Activated B cell treated with CpG ODN at 0.5 μM for 24 hours (primary cell): ENCODE results near the gene ANO6. TPM values are rescaled to one million over a fixed set of nuclear protein-coding genes. Genes with fewer than 3 reads are reported as not detected.

ENCODE experiments used
- ATAC-seq: fragments of 200-7000 bp; cut with Tn5 transposase; one replicate; pipeline ENCODE4 v1.10.0; 2021; ENCODE audit warnings: low read depth, mild to moderate bottlenecking, moderate library complexity
- CTCF ChIA-PET: fragments of 350-600 bp; sonication (Branson Sonifier 250); formaldehyde crosslinking; loops from one replicate; lab custom pipeline; 2021; ENCODE audit warnings: antibody characterized with exemption; lab: Charles Lee
- POLR2A ChIA-PET: fragments of 350-600 bp; sonication (Branson Sonifier 250); formaldehyde crosslinking; loops from one replicate; lab custom pipeline; 2021; ENCODE audit warnings: antibody characterized with exemption; lab: Charles Lee
- DNase-seq: peaks from one replicate; pipeline ENCODE4 v3.0.0; 2022
- H3K27ac Mint-ChIP-seq: one replicate; pipeline ENCODE4 v1.8.0; 2020; ENCODE audit warnings: mixed read lengths
- H3K27me3 Mint-ChIP-seq: one replicate; pipeline ENCODE4 v1.8.0; 2021; ENCODE audit warnings: mixed read lengths
- H3K36me3 Mint-ChIP-seq: one replicate; pipeline ENCODE4 v1.8.0; 2021; ENCODE audit warnings: low read depth, mixed read lengths
- H3K4me1 Mint-ChIP-seq: one replicate; pipeline ENCODE4 v1.8.0; 2021; ENCODE audit warnings: mixed read lengths
- H3K4me3 Mint-ChIP-seq: one replicate; pipeline ENCODE4 v1.8.0; 2020; ENCODE audit warnings: mild to moderate bottlenecking, mixed read lengths
- H3K9me3 Mint-ChIP-seq: one replicate; pipeline ENCODE4 v1.8.0; 2020; ENCODE audit warnings: mixed read lengths
- CTCF ChIP-seq: fragments of 200-600 bp; IDR thresholded peaks from one replicate; pipeline ENCODE4 v1.8.0; 2022; ENCODE audit warnings: antibody characterized with exemption, mild to moderate bottlenecking
- intact Hi-C: fragments of 100-400 bp; cut with micrococcal nuclease; formaldehyde crosslinking; loops from one replicate; pipeline ENCODE4 v1.15.1; 2024
- total RNA-seq: library from RNA; stranded (reverse); gene quantifications from 2 replicates; pipeline ENCODE4 v1.2.3, GENCODE V29; 2022

Gene ANO6
- total RNA-seq, 1 donor from 2014 or later = 16.3 TPM

GRCh38 chr12:45348311-45348710 lies 132.4 kb downstream of the ANO6 start:
- intact Hi-C loops = no loop called here
- H3K9me3 Mint-ChIP-seq = no peaks in the 10 kb centered on the region
- no peak for TF ChIP-seq CTCF
- no peak for ATAC-seq
- POLR2A ChIA-PET = no interaction called here
- H3K36me3 Mint-ChIP-seq = peaks cover 62% of the 10 kb centered on the region
- H3K27me3 Mint-ChIP-seq = no peaks in the 10 kb centered on the region
- H3K4me3 Mint-ChIP-seq = no peak overlapping the region
- DNase-seq = no peak
- H3K27ac Mint-ChIP-seq = no peak overlapping the region
- H3K4me1 Mint-ChIP-seq = no peaks in the 10 kb centered on the region
- CTCF ChIA-PET = no interaction called here

- no peaks in the 10 kb centered on the region for H3K4me1 Mint-ChIP-seq
- no peak overlapping the region for H3K4me3 Mint-ChIP-seq
- no peaks in the 10 kb centered on the region for H3K9me3 Mint-ChIP-seq
- ChIA-PET CTCF (interaction anchor here (0.9 kb wide), 1 partner anchor 12 kb away, joined by 3 read pairs; no protein-coding TSS in a partner anchor), POLR2A (no interaction called here)
- H3K36me3 Mint-ChIP-seq = peaks cover 66% of the 10 kb centered on the region
- DNase-seq = no peak
- no peak for TF ChIP-seq CTCF
- ATAC-seq = no peak
- no peaks in the 10 kb centered on the region for H3K27me3 Mint-ChIP-seq
- intact Hi-C loops = no loop called here
- no peak overlapping the region for H3K27ac Mint-ChIP-seq
Measured at GRCh38 chr12:45348986-45349385, 133.1 kb downstream of the ANO6 start.

- no peak for TF ChIP-seq CTCF
- Mint-ChIP-seq H3K9me3 (no peaks in the 10 kb centered on the region), H3K4me3 (no peak overlapping the region), H3K36me3 (peaks cover 64% of the 10 kb centered on the region), H3K27ac (no peak overlapping the region), H3K4me1 (no peaks in the 10 kb centered on the region), H3K27me3 (no peaks in the 10 kb centered on the region)
- ChIA-PET CTCF (no interaction called here), POLR2A (no interaction called here)
- intact Hi-C loops = no loop called here
- DNase-seq (no peak), ATAC-seq (no peak)
Measured at GRCh38 chr12:45349916-45350315, 134.0 kb downstream of the ANO6 start.

- Mint-ChIP-seq H3K4me1 (no peaks in the 10 kb centered on the region), H3K4me3 (no peak overlapping the region), H3K9me3 (no peaks in the 10 kb centered on the region), H3K36me3 (peaks cover 71% of the 10 kb centered on the region), H3K27ac (no peak overlapping the region), H3K27me3 (no peaks in the 10 kb centered on the region)
- TF ChIP-seq CTCF = no peak
- DNase-seq (no peak), ATAC-seq (no peak)
- intact Hi-C loops = no loop called here
- POLR2A ChIA-PET = no interaction called here
- CTCF ChIA-PET = no interaction called here
Measured at GRCh38 chr12:45350861-45351260, 135.0 kb downstream of the ANO6 start.

- no peaks in the 10 kb centered on the region for H3K9me3 Mint-ChIP-seq
- H3K4me1 Mint-ChIP-seq = no peaks in the 10 kb centered on the region
- H3K4me3 Mint-ChIP-seq = no peak overlapping the region
- ChIA-PET POLR2A (no interaction called here), CTCF (no interaction called here)
- peaks cover 72% of the 10 kb centered on the region for H3K36me3 Mint-ChIP-seq
- DNase-seq = no peak
- ATAC-seq = no peak
- H3K27ac Mint-ChIP-seq = no peak overlapping the region
- H3K27me3 Mint-ChIP-seq = no peaks in the 10 kb centered on the region
- intact Hi-C loops = no loop called here
- TF ChIP-seq CTCF = no peak
Measured at GRCh38 chr12:45351921-45352670, 136.2 kb downstream of the ANO6 start.
